HCT116 (cell line): ENCODE results near the gene SYNDIG1. TPM values are rescaled to one million over a fixed set of nuclear protein-coding genes. Genes with fewer than 3 reads are reported as not detected.

Experiments
- ATAC-seq: fragments of 200-7000 bp; cut with Tn5 transposase; 2 replicates; pipeline ENCODE4 v1.9.1; 2020; ENCODE audit warnings: mild to moderate bottlenecking, moderate library complexity
- BruUV-seq: library from RNA; stranded (reverse); fragments of 400-500 nt; replicated peaks from 2 replicates; lab custom pipeline; 2021; lab: Mats Ljungman, UMichigan
- CTCF ChIA-PET: fragments of 300-600 bp; sonication (Branson Sonifier 250); formaldehyde crosslinking; loops from one replicate; lab custom pipeline; 2021; ENCODE audit warnings: antibody characterized with exemption; lab: Charles Lee
- POLR2A ChIA-PET: fragments of 300-600, 350-600 bp; sonication (Branson Sonifier 250); formaldehyde crosslinking; loops from one replicate; lab custom pipeline; 2021; ENCODE audit warnings: antibody characterized with exemption; lab: Charles Lee
- RAD21 ChIA-PET, 2 experiments: fragments of 300-600 bp; sonication (Branson Sonifier 250); formaldehyde crosslinking; loops; one replicate each; lab custom pipeline; 2023; ENCODE audit warnings: low total read pairs in 2 of 2; ENCODE audit not compliant: uncharacterized antibody in 2 of 2, unreplicated experiment in 2 of 2, low non-redundant PET in 1 of 2; lab: Charles Lee
- DNase-seq: peaks from one replicate; pipeline ENCODE4 v3.0.0-alpha.2; 2010; ENCODE audit warnings: low read depth, low spot score
- H2AFZ ChIP-seq: fragments of 200-600 bp; shearing (Covaris generic), sonication (generic); 2 replicates; pipeline ENCODE4 v1.6.1; 2017; ENCODE audit warnings: low read depth, mixed run types, mixed read lengths, antibody characterized with exemption, low read length; ENCODE audit not compliant: poor library complexity, severe bottlenecking
- H3K27ac ChIP-seq: 2 replicates; pipeline ENCODE4 v1.5.1; 2012; ENCODE audit warnings: low read depth, low read length
- H3K27me3 ChIP-seq: fragments of 200-600 bp; sonication (generic); 2 replicates; pipeline ENCODE4 v1.6.1; 2016; ENCODE audit warnings: mixed run types, low read length, mixed read lengths; ENCODE audit not compliant: insufficient read depth
- H3K36me3 ChIP-seq, 2 experiments: fragments of 200-500 bp in 1 of 2; fragments of 200-600 bp in 1 of 2; sonication (Bioruptor generic) in 1 of 2; sonication (generic) in 1 of 2; 2 replicates each; pipeline versions ENCODE4 v1.5.1 to v1.6.1; 2014 to 2016; ENCODE audit warnings: low read length in 2 of 2, inconsistent platforms in 1 of 2, mixed read lengths in 1 of 2, mixed run types in 1 of 2; ENCODE audit not compliant: insufficient read depth in 2 of 2, control insufficient read depth in 1 of 2
- H3K4me1 ChIP-seq, 2 experiments: fragments of 200-600 bp in 1 of 2; sonication (generic) in 1 of 2; 2 replicates each; pipeline versions ENCODE4 v1.5.1 to v1.6.1; 2012 to 2017; ENCODE audit warnings: low read length in 2 of 2, inconsistent platforms in 1 of 2, mild to moderate bottlenecking in 1 of 2, mixed read lengths in 1 of 2, mixed run types in 1 of 2, moderate library complexity in 1 of 2; ENCODE audit not compliant: insufficient read depth in 2 of 2, control insufficient read depth in 1 of 2
- H3K4me2 ChIP-seq: fragments of 200-600 bp; sonication (generic); 2 replicates; pipeline ENCODE4 v1.6.1; 2017; ENCODE audit warnings: mixed run types, low read length, mixed read lengths
- H3K4me3 ChIP-seq, 2 experiments: fragments of 200-600 bp in 1 of 2; sonication (generic) in 1 of 2; replicated peaks in 1 of 2; 2 replicates each; pipeline ENCODE4 v1.5.1; 2011 to 2016; ENCODE audit warnings: low read length in 2 of 2, control low read depth in 1 of 2, low read depth in 1 of 2, mild to moderate bottlenecking in 1 of 2, mixed read lengths in 1 of 2, mixed run types in 1 of 2
- H3K79me2 ChIP-seq: fragments of 200-600 bp; sonication (generic); 2 replicates; pipeline ENCODE4 v1.6.1; 2017; ENCODE audit warnings: mild to moderate bottlenecking, mixed run types, low read length, moderate library complexity, mixed read lengths; ENCODE audit not compliant: insufficient read depth
- H3K9ac ChIP-seq: fragments of 200-600 bp; sonication (generic); 2 replicates; pipeline ENCODE4 v1.6.1; 2016; ENCODE audit warnings: low read length, mixed read lengths
- H3K9me2 ChIP-seq: fragments of 200-600 bp; sonication (generic), shearing (Covaris generic); 2 replicates; pipeline ENCODE4 v1.6.1; 2017; ENCODE audit warnings: mixed run types, mild to moderate bottlenecking, moderate library complexity; ENCODE audit not compliant: insufficient read depth
- H3K9me3 ChIP-seq, 2 experiments: fragments of 200-500 bp in 1 of 2; fragments of 200-600 bp in 1 of 2; sonication (Bioruptor generic) in 1 of 2; sonication (generic) in 1 of 2; 2 replicates each; pipeline ENCODE4 v1.6.1; 2014 to 2017; ENCODE audit warnings: low read length in 2 of 2, mixed read lengths in 2 of 2, inconsistent platforms in 1 of 2, low read depth in 1 of 2, mild to moderate bottlenecking in 1 of 2, mixed run types in 1 of 2, moderate library complexity in 1 of 2; ENCODE audit not compliant: control insufficient read depth in 1 of 2, insufficient read depth in 1 of 2
- H4K20me1 ChIP-seq: fragments of 200-600 bp; sonication (generic), shearing (Covaris generic); 2 replicates; pipeline ENCODE4 v1.6.1; 2017; ENCODE audit warnings: mixed run types, mild to moderate bottlenecking, moderate library complexity; ENCODE audit not compliant: insufficient read depth
- ATF3 ChIP-seq: IDR thresholded peaks from 2 replicates; pipeline ENCODE4 v1.6.1; 2012
- ELF1 ChIP-seq: IDR thresholded peaks from 2 replicates; pipeline ENCODE4 v1.6.1; 2012; ENCODE audit warnings: low read depth, borderline replicate concordance
- FOSL1 ChIP-seq: IDR thresholded peaks from 2 replicates; pipeline ENCODE4 v1.6.1; 2012; ENCODE audit warnings: low read depth
- SP1 ChIP-seq: IDR thresholded peaks from 2 replicates; pipeline ENCODE4 v1.6.1; 2012; ENCODE audit warnings: low read depth
- TCF7L2 ChIP-seq: IDR thresholded peaks from 2 replicates; pipeline ENCODE4 v1.7.0; 2011; ENCODE audit warnings: borderline replicate concordance, inconsistent platforms; ENCODE audit not compliant: insufficient read depth, insufficient read length; ENCODE audit errors: extremely low read depth
- ZBTB33 ChIP-seq: IDR thresholded peaks from 2 replicates; pipeline ENCODE4 v1.6.1; 2011; ENCODE audit warnings: mild to moderate bottlenecking, low read length, moderate library complexity; ENCODE audit not compliant: insufficient replicate concordance; ENCODE audit errors: extremely low read depth
- ZFX ChIP-seq: fragments of 450-650 bp; IDR thresholded peaks from 2 replicates; pipeline ENCODE4 v1.6.1; 2017
- intact Hi-C: fragments of 100-400 bp; cut with micrococcal nuclease; formaldehyde crosslinking; loops from 2 replicates; pipeline ENCODE4 v1.10.0; 2022
- total RNA-seq: library from RNA; stranded (reverse); gene quantifications from one replicate; pipeline ENCODE4 v1.2.1, GENCODE V29; 2021; ENCODE audit not compliant: unreplicated experiment

SYNDIG1 gene
- total RNA-seq, 1 experiment from 2014 or later = not detected

GRCh38 chr20:24436160-24436559, 33.3 kb upstream of the SYNDIG1 start:
- CTCF ChIA-PET = no interaction called here
- DNase-seq (no peak), ATAC-seq (no peak)
- no peak overlapping the region for H3K27ac ChIP-seq
- no peaks in the 10 kb centered on the region for H3K9me2 ChIP-seq
- no peak overlapping the region for H3K9ac ChIP-seq
- H3K79me2 ChIP-seq = no peaks in the 10 kb centered on the region
- BruUV-seq = no TSS peak
- no peak overlapping the region for H3K4me2 ChIP-seq
- no peaks in the 10 kb centered on the region for H3K27me3 ChIP-seq
- no peaks in the 10 kb centered on the region for H3K4me1 ChIP-seq
- H3K36me3 ChIP-seq = no peaks in the 10 kb centered on the region
- no peak for TF ChIP-seq ZBTB33
- no peak for TF ChIP-seq TCF7L2
- TF ChIP-seq FOSL1 = no peak
- TF ChIP-seq ELF1 = no peak
- no peak for TF ChIP-seq ATF3
- no peak for TF ChIP-seq SP1
- TF ChIP-seq ZFX = no peak
- TF ChIP-seq, all 23 proteins: peak for 0
- Histone ChIP-seq H3K4me3 (no peak overlapping the region), H3K9me3 (no peaks in the 10 kb centered on the region), H4K20me1 (no peaks in the 10 kb centered on the region), H2AFZ (no peak overlapping the region)
- ChIA-PET POLR2A (no interaction called here), RAD21 (no interaction called here)
- intact Hi-C loops = no loop called here
